ENCODE results near the gene ZSCAN5B. TPM values are rescaled to one million over a fixed set of nuclear protein-coding genes. Genes with fewer than 3 reads are reported as not detected.
"Not testable (repeated sequence)": the region's sequence is repeated elsewhere in the genome, so short reads cannot be mapped to it uniquely, and the experiment has no call there.

Gene ZSCAN5B
- total and polyA plus RNA-seq, 9 donors: 0.22 TPM; not detected in 8

GRCh38 chr19:56176881-56177280 lies 20.7 kb downstream of the ZSCAN5B start:
- no peak for DNase-seq
- Histone ChIP-seq H3K4me3 (no peak overlapping the region), H3K9me3 (no peaks in the 10 kb centered on the region), H3K27me3 (no peaks in the 10 kb centered on the region), H3K4me1 (ENCODE audit: insufficient read depth) (no peaks in the 10 kb centered on the region), H3K36me3 (no peaks in the 10 kb centered on the region), H3K27ac (no peak overlapping the region)
- TF ChIP-seq POLR2A (IDR thresholded peaks at IDR 0.05) (no peak), EP300 (IDR thresholded peaks at IDR 0.05) (no peak), CTCF (IDR thresholded peaks at IDR 0.05) (no peak)
- intact Hi-C loops (cut with DNase I): loop anchor here in 2 of 4 donors (5.0 to 10.0 kb wide), 2 partner anchors 100 to 102 kb away; no protein-coding TSS in a partner anchor
- WGBS, 3 donors: 54 to 72% (median 62%) methylated on average over 18 of the region's 18 CpGs

- not testable (repeated sequence) for H3K36me3 ChIP-seq; H3K4me1 ChIP-seq (ENCODE audit: insufficient read depth); H3K4me3 ChIP-seq; H3K27me3 ChIP-seq; H3K27ac ChIP-seq; DNase-seq; H3K9me3 ChIP-seq
- 29 to 69% (median 49%) methylated on average over 1 to 10 of the region's 11 CpGs for WGBS, 3 donors
- intact Hi-C loops (cut with DNase I): loop anchor here in 2 of 4 donors (5.0 to 10.0 kb wide), 2 partner anchors 99 to 102 kb away; no protein-coding TSS in a partner anchor
Measured at GRCh38 chr19:56176310-56176709, 21.3 kb downstream of the ZSCAN5B start.

DNA sequence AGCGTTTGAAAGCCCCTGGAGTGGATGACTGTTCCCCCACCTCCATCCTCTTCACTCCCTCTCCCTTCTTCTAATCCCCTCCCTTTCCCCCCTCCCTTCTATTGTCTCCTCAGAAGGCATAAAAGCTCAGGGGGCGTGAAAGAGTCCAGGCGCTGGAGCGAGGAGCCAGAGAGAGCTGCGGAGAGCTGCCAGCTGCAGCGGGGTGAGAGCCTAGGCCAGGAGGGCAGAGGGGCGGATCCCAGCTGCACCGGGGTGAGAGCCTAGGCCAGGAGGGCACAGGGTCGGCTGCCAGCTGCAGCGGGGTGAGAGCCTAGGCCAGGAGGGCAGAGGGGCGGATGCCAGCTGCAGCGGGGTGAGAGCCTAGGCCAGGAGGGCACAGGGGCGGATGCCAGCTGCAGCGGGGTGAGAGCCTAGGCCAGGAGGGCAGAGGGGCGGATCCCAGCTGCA lies 21.7 kb downstream of the ZSCAN5B start, which contains the start of gene GALP:
Gene GALP (plus strand): TSS at position 148 of the 447 bp plus-strand sequence. CDS start 1,101 bp downstream, outside the sequence.
- not testable (repeated sequence) for H3K36me3 ChIP-seq; H3K4me1 ChIP-seq (ENCODE audit: insufficient read depth); DNase-seq; H3K27me3 ChIP-seq; H3K4me3 ChIP-seq; H3K9me3 ChIP-seq; H3K27ac ChIP-seq
- 22 to 43% (median 30%) methylated on average over 14 to 15 of the region's 15 CpGs for WGBS, 3 donors
- intact Hi-C loops (cut with DNase I): loop anchor here in 2 of 4 donors (5.0 to 10.0 kb wide), 2 partner anchors 99 to 101 kb away; no protein-coding TSS in a partner anchor

- 24 to 40% (median 26%) methylated on average over 11 of the region's 11 CpGs for WGBS, 3 donors
Measured at GRCh38 chr19:56174550-56174949, 23.0 kb downstream of the ZSCAN5B start.

GRCh38 chr19:56174086-56174485 lies 23.5 kb downstream of the ZSCAN5B start:
- intact Hi-C loops (cut with DNase I): loop anchor here in 3 of 4 donors (5.0 to 10.0 kb wide), 2 partner anchors 97 to 99 kb away; no protein-coding TSS in a partner anchor
- no peaks in the 10 kb centered on the region for H3K36me3 ChIP-seq
- no peaks in the 10 kb centered on the region for H3K9me3 ChIP-seq
- no peak for DNase-seq
- no peaks in the 10 kb centered on the region for H3K4me1 ChIP-seq (ENCODE audit: insufficient read depth)
- no peak overlapping the region for H3K4me3 ChIP-seq
- WGBS, 3 donors: 6 to 8% (median 8%) methylated on average over 9 of the region's 9 CpGs
- no peak overlapping the region for H3K27ac ChIP-seq
- TF ChIP-seq EP300 (IDR thresholded peaks at IDR 0.05) (no peak), CTCF (IDR thresholded peaks at IDR 0.05) (no peak), POLR2A (IDR thresholded peaks at IDR 0.05) (no peak)
- H3K27me3 ChIP-seq: no peaks in the 10 kb centered on the region

More at GRCh38 chr19:56174550-56174949, 23.0 kb downstream of the ZSCAN5B start:
- no peaks in the 10 kb centered on the region for H3K36me3 ChIP-seq
- DNase-seq: no peak
- H3K9me3 ChIP-seq: no peaks in the 10 kb centered on the region
- H3K4me1 ChIP-seq (ENCODE audit: insufficient read depth): no peaks in the 10 kb centered on the region
- intact Hi-C loops (cut with DNase I): loop anchor here in 3 of 4 donors (5.0 to 10.0 kb wide), 2 partner anchors 97 to 100 kb away; no protein-coding TSS in a partner anchor
- H3K27ac ChIP-seq: no peak overlapping the region
- no peak overlapping the region for H3K4me3 ChIP-seq
- no peak for TF ChIP-seq EP300 (IDR thresholded peaks at IDR 0.05)
- no peak for TF ChIP-seq CTCF (IDR thresholded peaks at IDR 0.05)
- no peak for TF ChIP-seq POLR2A (IDR thresholded peaks at IDR 0.05)
- H3K27me3 ChIP-seq: no peaks in the 10 kb centered on the region

Measured in ovary (tissue), 9 donors.